Esophagus squamous epithelium (tissue), 4 donors: Measurements from ENCODE around the gene SUSD1.
"Not testable (repeated sequence)": the region's sequence is repeated elsewhere in the genome, so short reads cannot be mapped to it uniquely, and the experiment has no call there.

ENCODE experiments used
- POLR2A ChIP-seq, 4 donors: fragments of 450-650 bp; IDR thresholded peaks; one replicate each; pipeline ENCODE4 v1.6.1; 2017; ENCODE audit warnings: antibody characterized with exemption in 4 of 4, mild to moderate bottlenecking in 4 of 4, moderate library complexity in 3 of 4
- TF ChIP-seq, protein P1 (sequence below), 6 experiments: fragments of 450-650 bp in 4 of 6; fragments of 200-600 bp in 2 of 6; sonication (generic) in 2 of 6; IDR thresholded peaks; one replicate each; pipeline ENCODE4 v1.5.1; 2016 to 2019; ENCODE audit warnings: antibody characterized with exemption in 6 of 6, mild to moderate bottlenecking in 4 of 6, moderate library complexity in 4 of 6

DNA sequence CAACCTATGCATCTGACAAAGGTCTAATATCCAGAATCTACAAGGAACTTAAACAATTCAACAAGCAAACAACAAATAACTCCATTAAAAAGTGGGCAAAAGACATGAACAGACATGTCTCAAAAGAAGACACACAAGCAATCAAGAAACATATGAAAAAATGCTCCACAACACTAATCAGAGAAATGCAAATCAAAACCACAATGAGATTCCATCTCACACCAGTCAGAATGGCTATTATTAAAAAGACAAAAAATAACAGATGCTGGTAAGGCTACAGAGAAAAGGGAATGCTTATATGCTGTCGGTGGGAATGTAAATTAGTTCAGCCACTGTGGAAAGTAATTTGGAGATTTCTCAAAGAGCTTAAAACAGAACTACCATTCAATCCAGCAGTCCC, 41.3 kb downstream of the SUSD1 start:
- not testable (repeated sequence) for TF ChIP-seq POLR2A (IDR thresholded peaks at IDR 0.05)
- TF ChIP-seq, protein P1, sequence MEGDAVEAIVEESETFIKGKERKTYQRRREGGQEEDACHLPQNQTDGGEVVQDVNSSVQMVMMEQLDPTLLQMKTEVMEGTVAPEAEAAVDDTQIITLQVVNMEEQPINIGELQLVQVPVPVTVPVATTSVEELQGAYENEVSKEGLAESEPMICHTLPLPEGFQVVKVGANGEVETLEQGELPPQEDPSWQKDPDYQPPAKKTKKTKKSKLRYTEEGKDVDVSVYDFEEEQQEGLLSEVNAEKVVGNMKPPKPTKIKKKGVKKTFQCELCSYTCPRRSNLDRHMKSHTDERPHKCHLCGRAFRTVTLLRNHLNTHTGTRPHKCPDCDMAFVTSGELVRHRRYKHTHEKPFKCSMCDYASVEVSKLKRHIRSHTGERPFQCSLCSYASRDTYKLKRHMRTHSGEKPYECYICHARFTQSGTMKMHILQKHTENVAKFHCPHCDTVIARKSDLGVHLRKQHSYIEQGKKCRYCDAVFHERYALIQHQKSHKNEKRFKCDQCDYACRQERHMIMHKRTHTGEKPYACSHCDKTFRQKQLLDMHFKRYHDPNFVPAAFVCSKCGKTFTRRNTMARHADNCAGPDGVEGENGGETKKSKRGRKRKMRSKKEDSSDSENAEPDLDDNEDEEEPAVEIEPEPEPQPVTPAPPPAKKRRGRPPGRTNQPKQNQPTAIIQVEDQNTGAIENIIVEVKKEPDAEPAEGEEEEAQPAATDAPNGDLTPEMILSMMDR (IDR thresholded peaks at IDR 0.05), result not testable (repeated sequence)
